Hepatocyte (in vitro differentiated cells): ENCODE results near the gene LHX6.
A peak's percentile ranks its signal among the peaks of the same experiment; 100 is the strongest.

Source experiments
- EZH2 ChIP-seq: fragments of 200-600 bp; sonication (generic); IDR thresholded peaks from 2 replicates; pipeline ENCODE4 v1.6.1; 2016; ENCODE audit warnings: antibody characterized with exemption, mild to moderate bottlenecking, borderline replicate concordance
- TF ChIP-seq, protein P1 (sequence below): fragments of 200-600 bp; sonication (generic); IDR thresholded peaks from 2 replicates; pipeline ENCODE4 v1.5.1; 2016; ENCODE audit warnings: antibody characterized with exemption, mild to moderate bottlenecking; ENCODE audit not compliant: poor library complexity

DNA sequence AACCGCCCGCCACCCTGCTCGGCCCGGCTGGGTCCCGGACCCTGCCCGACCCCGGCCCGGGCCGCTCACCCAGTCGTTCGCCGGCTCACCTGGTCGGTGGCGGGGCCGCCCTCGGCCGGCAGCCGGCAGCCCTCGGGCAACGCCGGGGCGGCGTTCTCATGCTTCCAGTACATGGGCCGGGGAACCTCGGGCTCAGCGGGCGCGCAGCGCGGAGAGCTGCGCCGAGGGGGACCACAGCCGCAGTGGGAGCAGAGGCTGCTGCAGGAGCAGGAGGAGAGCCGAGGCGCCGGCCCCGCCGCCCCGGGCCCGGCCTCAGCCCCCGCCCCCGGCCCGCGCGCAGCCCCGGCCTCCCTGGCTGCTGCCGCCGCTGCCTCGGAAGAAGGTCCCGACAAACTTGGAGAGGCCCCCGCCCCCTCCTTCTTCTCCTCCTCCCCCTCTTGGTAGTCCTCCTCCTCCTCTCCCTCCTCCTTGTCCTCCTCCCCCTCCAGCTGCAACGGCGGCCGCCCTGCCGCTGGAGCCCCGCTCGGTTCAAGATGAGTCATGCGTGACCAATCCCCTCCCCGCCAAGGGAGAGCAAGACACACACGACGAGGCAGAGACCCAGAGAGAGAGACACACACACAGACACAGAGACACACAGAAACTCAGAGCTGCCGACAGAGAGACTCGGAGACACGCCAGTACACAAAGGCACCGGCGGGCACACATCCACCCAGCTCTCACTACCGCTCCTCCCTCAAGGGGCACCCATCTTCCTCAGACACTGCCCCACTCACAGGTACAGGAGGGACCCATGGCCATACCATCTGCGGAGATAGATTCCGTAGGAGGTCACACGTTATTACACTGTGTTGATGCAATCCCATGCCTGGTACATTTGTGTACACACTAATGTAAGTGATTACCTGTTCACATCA lies at the start of gene LHX6:
- peak; percentile 83 for TF ChIP-seq EZH2
- TF ChIP-seq, protein P1, sequence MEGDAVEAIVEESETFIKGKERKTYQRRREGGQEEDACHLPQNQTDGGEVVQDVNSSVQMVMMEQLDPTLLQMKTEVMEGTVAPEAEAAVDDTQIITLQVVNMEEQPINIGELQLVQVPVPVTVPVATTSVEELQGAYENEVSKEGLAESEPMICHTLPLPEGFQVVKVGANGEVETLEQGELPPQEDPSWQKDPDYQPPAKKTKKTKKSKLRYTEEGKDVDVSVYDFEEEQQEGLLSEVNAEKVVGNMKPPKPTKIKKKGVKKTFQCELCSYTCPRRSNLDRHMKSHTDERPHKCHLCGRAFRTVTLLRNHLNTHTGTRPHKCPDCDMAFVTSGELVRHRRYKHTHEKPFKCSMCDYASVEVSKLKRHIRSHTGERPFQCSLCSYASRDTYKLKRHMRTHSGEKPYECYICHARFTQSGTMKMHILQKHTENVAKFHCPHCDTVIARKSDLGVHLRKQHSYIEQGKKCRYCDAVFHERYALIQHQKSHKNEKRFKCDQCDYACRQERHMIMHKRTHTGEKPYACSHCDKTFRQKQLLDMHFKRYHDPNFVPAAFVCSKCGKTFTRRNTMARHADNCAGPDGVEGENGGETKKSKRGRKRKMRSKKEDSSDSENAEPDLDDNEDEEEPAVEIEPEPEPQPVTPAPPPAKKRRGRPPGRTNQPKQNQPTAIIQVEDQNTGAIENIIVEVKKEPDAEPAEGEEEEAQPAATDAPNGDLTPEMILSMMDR = no peak
